K562 (cell line): ENCODE results near the gene SMC3. TPM values are rescaled to one million over a fixed set of nuclear protein-coding genes. Genes with fewer than 3 reads are reported as not detected.
A peak's percentile ranks its signal among the peaks of the same experiment; 100 is the strongest.

Experiments used
- CBX1 ChIP-seq: sonication (generic); IDR thresholded peaks from 2 replicates; pipeline ENCODE4 v1.6.1; 2016; ENCODE audit warnings: antibody characterized with exemption, low read depth, mild to moderate bottlenecking
- DEAF1 ChIP-seq: fragments of 450-650 bp; formaldehyde crosslinking; IDR thresholded peaks from 2 replicates; pipeline ENCODE4 v1.4.0; 2020; ENCODE audit warnings: mild to moderate bottlenecking, moderate library complexity
- DIDO1 ChIP-seq: fragments of 450-650 bp; IDR thresholded peaks from 2 replicates; pipeline ENCODE4 v1.6.1; 2016; ENCODE audit warnings: low read depth, missing biosample characterization, missing genetic modification characterization
- FOXP4 ChIP-seq: sonication (generic); formaldehyde crosslinking; IDR thresholded peaks from 2 replicates; pipeline ENCODE4 v1.8.0; 2022; ENCODE audit warnings: mild to moderate bottlenecking, missing genetic modification reagents, borderline replicate concordance
- HES1 ChIP-seq: fragments of 450-650 bp; IDR thresholded peaks from 2 replicates; pipeline ENCODE4 v1.6.1; 2016; ENCODE audit warnings: low read depth, mild to moderate bottlenecking, moderate library complexity
- NFIC ChIP-seq: fragments of 450-650 bp; IDR thresholded peaks from 2 replicates; pipeline ENCODE4 v1.6.1; 2017; ENCODE audit warnings: mild to moderate bottlenecking, inconsistent platforms
- NRF1 ChIP-seq, 2 experiments: fragments of 450-650 bp; IDR thresholded peaks in 1 of 2; conservative IDR thresholded peaks in 1 of 2; 2 replicates each; pipeline ENCODE4 v1.6.1; 2014; ENCODE audit warnings: mild to moderate bottlenecking in 2 of 2
- REST ChIP-seq, 2 experiments: fragments of 450-650 bp; formaldehyde crosslinking in 1 of 2; IDR thresholded peaks; 2 replicates each; pipeline versions ENCODE4 v1.4.0 to v1.6.1; 2014 to 2020; ENCODE audit warnings: mild to moderate bottlenecking in 2 of 2, borderline replicate concordance in 1 of 2, low read depth in 1 of 2
- SIRT6 ChIP-seq: IDR thresholded peaks from one replicate; pipeline ENCODE4 v1.6.1; 2012; ENCODE audit warnings: low read depth, mild to moderate bottlenecking, control low read depth, inconsistent platforms, low read length, moderate library complexity
- ZNF184 ChIP-seq: sonication (generic); formaldehyde crosslinking; IDR thresholded peaks from 2 replicates; pipeline ENCODE4 v1.5.0; 2020; ENCODE audit warnings: missing genetic modification reagents
- polyA plus RNA-seq, 8 experiments: library from polyadenylated mRNA; depleted of rRNA in 4 of 8; stranded (reverse) in 5 of 8; unstranded in 3 of 8; fragments of >200 nt; fragmentation: Nextera tagmentation in 2 of 8; fragmentation: Illumina TruSeq in 1 of 8; extraction: Ambion mirVana in 2 of 8; extraction: Trizol in 1 of 8; gene quantifications; 2 replicates each; pipeline versions ENCODE4 v1.2.1 to v1.2.3, GENCODE V29; 2011 to 2014; ENCODE audit warnings: inconsistent platforms in 1 of 8, missing spikeins in 1 of 8
- total RNA-seq, 7 experiments: library from RNA; depleted of rRNA in 6 of 7; stranded (reverse); fragments of >200 nt in 6 of 7; fragmentation: Illumina TruSeq in 2 of 7; extraction: Trizol in 2 of 7; gene quantifications; 2 replicates each; pipeline versions ENCODE4 v1.2.1 to v1.2.3, GENCODE V29; 2011 to 2021; ENCODE audit warnings: low replicate concordance in 1 of 7
- TF ChIP-seq, protein P1 (sequence below): fragments of 150-350 bp; conservative IDR thresholded peaks from 2 replicates; pipeline ENCODE4 v1.6.1; 2014; ENCODE audit warnings: low read length

The SMC3 gene
- total and polyA plus RNA-seq, 9 of the 15 experiments (the other 6 are each of a cell fraction or from before 2014, with no cell fraction given) = 21.3 to 62.6 (median 39.3) TPM

DNA sequence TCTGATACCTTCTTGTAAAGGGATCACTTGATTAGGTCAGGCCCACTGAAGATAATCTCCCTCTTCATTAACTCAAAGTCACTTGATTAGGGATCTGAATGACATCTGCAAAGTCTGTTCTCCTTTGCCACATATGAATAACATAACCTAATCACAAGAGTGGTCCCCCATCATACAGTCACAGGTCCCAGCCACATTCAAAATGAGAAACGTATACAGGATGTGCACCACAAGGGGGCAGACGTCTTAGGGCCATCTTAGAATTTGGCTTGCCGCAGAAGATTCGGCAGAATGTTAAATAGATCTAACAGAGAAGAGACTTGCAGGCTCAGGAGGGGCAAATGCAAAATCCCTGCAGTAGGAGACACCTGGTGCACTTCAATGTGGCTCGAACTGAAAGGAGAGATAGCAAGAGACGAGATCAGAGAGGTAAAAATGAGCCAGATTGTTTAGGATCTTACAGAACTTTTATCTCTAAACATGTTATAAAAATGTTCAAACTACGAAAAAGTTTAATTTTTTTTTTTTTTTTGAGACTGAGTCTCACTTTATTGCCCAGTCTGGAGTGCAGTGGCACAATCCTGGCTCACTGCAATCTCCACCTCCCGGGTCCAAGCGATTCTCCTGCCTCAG is 10.4 kb upstream of the SMC3 start (continued):
- peak; percentile 23; the same call in 1 of the 2 replicates for TF ChIP-seq REST (IDR thresholded peaks at IDR 0.05; ENCODE audit: borderline replicate concordance)
- no peak for TF ChIP-seq REST (CRISPR knock-in tag; IDR thresholded peaks at IDR 0.05; ENCODE audit: low read depth)
- no peak for TF ChIP-seq DIDO1 (tag)
- TF ChIP-seq DEAF1 (CRISPR knock-in tag) = 0 out of 2 replicates have a peak, but pooled peaks have one; percentile 29
- TF ChIP-seq CBX1 = no peak
- TF ChIP-seq SIRT6 = no peak
- no peak for TF ChIP-seq ZNF184 (CRISPR knock-in tag)
- no peak for TF ChIP-seq FOXP4 (CRISPR knock-in tag)
- TF ChIP-seq HES1 = no peak
- TF ChIP-seq, protein P1, sequence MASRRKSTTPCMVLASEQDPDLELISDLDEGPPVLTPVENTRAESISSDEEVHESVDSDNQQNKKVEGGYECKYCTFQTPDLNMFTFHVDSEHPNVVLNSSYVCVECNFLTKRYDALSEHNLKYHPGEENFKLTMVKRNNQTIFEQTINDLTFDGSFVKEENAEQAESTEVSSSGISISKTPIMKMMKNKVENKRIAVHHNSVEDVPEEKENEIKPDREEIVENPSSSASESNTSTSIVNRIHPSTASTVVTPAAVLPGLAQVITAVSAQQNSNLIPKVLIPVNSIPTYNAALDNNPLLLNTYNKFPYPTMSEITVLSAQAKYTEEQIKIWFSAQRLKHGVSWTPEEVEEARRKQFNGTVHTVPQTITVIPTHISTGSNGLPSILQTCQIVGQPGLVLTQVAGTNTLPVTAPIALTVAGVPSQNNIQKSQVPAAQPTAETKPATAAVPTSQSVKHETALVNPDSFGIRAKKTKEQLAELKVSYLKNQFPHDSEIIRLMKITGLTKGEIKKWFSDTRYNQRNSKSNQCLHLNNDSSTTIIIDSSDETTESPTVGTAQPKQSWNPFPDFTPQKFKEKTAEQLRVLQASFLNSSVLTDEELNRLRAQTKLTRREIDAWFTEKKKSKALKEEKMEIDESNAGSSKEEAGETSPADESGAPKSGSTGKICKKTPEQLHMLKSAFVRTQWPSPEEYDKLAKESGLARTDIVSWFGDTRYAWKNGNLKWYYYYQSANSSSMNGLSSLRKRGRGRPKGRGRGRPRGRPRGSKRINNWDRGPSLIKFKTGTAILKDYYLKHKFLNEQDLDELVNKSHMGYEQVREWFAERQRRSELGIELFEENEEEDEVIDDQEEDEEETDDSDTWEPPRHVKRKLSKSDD = no peak
- no peak for TF ChIP-seq NFIC
- TF ChIP-seq NRF1 (conservative IDR thresholded peaks at IDR 0.05 in 1 of 2, IDR thresholded peaks at IDR 0.05 in 1 of 2) = no peak
